HCT116 (cell line): ENCODE measurements around the gene CEP57. TPM values are rescaled to one million over a fixed set of nuclear protein-coding genes. Genes with fewer than 3 reads are reported as not detected.

Experiments
- ATAC-seq: fragments of 200-7000 bp; cut with Tn5 transposase; 2 replicates; pipeline ENCODE4 v1.9.1; 2020; ENCODE audit warnings: mild to moderate bottlenecking, moderate library complexity
- BruUV-seq: library from RNA; stranded (reverse); fragments of 400-500 nt; replicated peaks from 2 replicates; lab custom pipeline; 2021; lab: Mats Ljungman, UMichigan
- CTCF ChIA-PET: fragments of 300-600 bp; sonication (Branson Sonifier 250); formaldehyde crosslinking; loops from one replicate; lab custom pipeline; 2021; ENCODE audit warnings: antibody characterized with exemption; lab: Charles Lee
- POLR2A ChIA-PET: fragments of 300-600, 350-600 bp; sonication (Branson Sonifier 250); formaldehyde crosslinking; loops from one replicate; lab custom pipeline; 2021; ENCODE audit warnings: antibody characterized with exemption; lab: Charles Lee
- RAD21 ChIA-PET, 2 experiments: fragments of 300-600 bp; sonication (Branson Sonifier 250); formaldehyde crosslinking; loops; one replicate each; lab custom pipeline; 2023; ENCODE audit warnings: low total read pairs in 2 of 2; ENCODE audit not compliant: uncharacterized antibody in 2 of 2, unreplicated experiment in 2 of 2, low non-redundant PET in 1 of 2; lab: Charles Lee
- DNase-seq: peaks from one replicate; pipeline ENCODE4 v3.0.0-alpha.2; 2010; ENCODE audit warnings: low read depth, low spot score
- H2AFZ ChIP-seq: fragments of 200-600 bp; shearing (Covaris generic), sonication (generic); 2 replicates; pipeline ENCODE4 v1.6.1; 2017; ENCODE audit warnings: low read depth, mixed run types, mixed read lengths, antibody characterized with exemption, low read length; ENCODE audit not compliant: poor library complexity, severe bottlenecking
- H3K27ac ChIP-seq: 2 replicates; pipeline ENCODE4 v1.5.1; 2012; ENCODE audit warnings: low read depth, low read length
- H3K27me3 ChIP-seq: fragments of 200-600 bp; sonication (generic); 2 replicates; pipeline ENCODE4 v1.6.1; 2016; ENCODE audit warnings: mixed run types, low read length, mixed read lengths; ENCODE audit not compliant: insufficient read depth
- H3K36me3 ChIP-seq, 2 experiments: fragments of 200-500 bp in 1 of 2; fragments of 200-600 bp in 1 of 2; sonication (Bioruptor generic) in 1 of 2; sonication (generic) in 1 of 2; 2 replicates each; pipeline versions ENCODE4 v1.5.1 to v1.6.1; 2014 to 2016; ENCODE audit warnings: low read length in 2 of 2, inconsistent platforms in 1 of 2, mixed read lengths in 1 of 2, mixed run types in 1 of 2; ENCODE audit not compliant: insufficient read depth in 2 of 2, control insufficient read depth in 1 of 2
- H3K4me1 ChIP-seq, 2 experiments: fragments of 200-600 bp in 1 of 2; sonication (generic) in 1 of 2; 2 replicates each; pipeline versions ENCODE4 v1.5.1 to v1.6.1; 2012 to 2017; ENCODE audit warnings: low read length in 2 of 2, inconsistent platforms in 1 of 2, mild to moderate bottlenecking in 1 of 2, mixed read lengths in 1 of 2, mixed run types in 1 of 2, moderate library complexity in 1 of 2; ENCODE audit not compliant: insufficient read depth in 2 of 2, control insufficient read depth in 1 of 2
- H3K4me2 ChIP-seq: fragments of 200-600 bp; sonication (generic); 2 replicates; pipeline ENCODE4 v1.6.1; 2017; ENCODE audit warnings: mixed run types, low read length, mixed read lengths
- H3K4me3 ChIP-seq, 2 experiments: fragments of 200-600 bp in 1 of 2; sonication (generic) in 1 of 2; replicated peaks in 1 of 2; 2 replicates each; pipeline ENCODE4 v1.5.1; 2011 to 2016; ENCODE audit warnings: low read length in 2 of 2, control low read depth in 1 of 2, low read depth in 1 of 2, mild to moderate bottlenecking in 1 of 2, mixed read lengths in 1 of 2, mixed run types in 1 of 2
- H3K79me2 ChIP-seq: fragments of 200-600 bp; sonication (generic); 2 replicates; pipeline ENCODE4 v1.6.1; 2017; ENCODE audit warnings: mild to moderate bottlenecking, mixed run types, low read length, moderate library complexity, mixed read lengths; ENCODE audit not compliant: insufficient read depth
- H3K9ac ChIP-seq: fragments of 200-600 bp; sonication (generic); 2 replicates; pipeline ENCODE4 v1.6.1; 2016; ENCODE audit warnings: low read length, mixed read lengths
- H3K9me2 ChIP-seq: fragments of 200-600 bp; sonication (generic), shearing (Covaris generic); 2 replicates; pipeline ENCODE4 v1.6.1; 2017; ENCODE audit warnings: mixed run types, mild to moderate bottlenecking, moderate library complexity; ENCODE audit not compliant: insufficient read depth
- H3K9me3 ChIP-seq, 2 experiments: fragments of 200-500 bp in 1 of 2; fragments of 200-600 bp in 1 of 2; sonication (Bioruptor generic) in 1 of 2; sonication (generic) in 1 of 2; 2 replicates each; pipeline ENCODE4 v1.6.1; 2014 to 2017; ENCODE audit warnings: low read length in 2 of 2, mixed read lengths in 2 of 2, inconsistent platforms in 1 of 2, low read depth in 1 of 2, mild to moderate bottlenecking in 1 of 2, mixed run types in 1 of 2, moderate library complexity in 1 of 2; ENCODE audit not compliant: control insufficient read depth in 1 of 2, insufficient read depth in 1 of 2
- H4K20me1 ChIP-seq: fragments of 200-600 bp; sonication (generic), shearing (Covaris generic); 2 replicates; pipeline ENCODE4 v1.6.1; 2017; ENCODE audit warnings: mixed run types, mild to moderate bottlenecking, moderate library complexity; ENCODE audit not compliant: insufficient read depth
- CBX3 ChIP-seq: IDR thresholded peaks from 2 replicates; pipeline ENCODE4 v1.6.1; 2012; ENCODE audit warnings: low read depth
- CEBPB ChIP-seq: IDR thresholded peaks from 2 replicates; pipeline ENCODE4 v1.6.1; 2012; ENCODE audit warnings: low read depth
- ELF1 ChIP-seq: IDR thresholded peaks from 2 replicates; pipeline ENCODE4 v1.6.1; 2012; ENCODE audit warnings: low read depth, borderline replicate concordance
- EZH2 ChIP-seq: fragments of 200-600 bp; sonication (generic); IDR thresholded peaks from 2 replicates; pipeline ENCODE4 v1.6.1; 2017; ENCODE audit warnings: antibody characterized with exemption, mixed run types
- EZH2phosphoT487 ChIP-seq: fragments of 200-600 bp; IDR thresholded peaks from 2 replicates; pipeline ENCODE4 v1.6.1; 2018; ENCODE audit warnings: antibody characterized with exemption, borderline replicate concordance
- JUND ChIP-seq: IDR thresholded peaks from 2 replicates; pipeline ENCODE4 v1.6.1; 2012
- MAX ChIP-seq: IDR thresholded peaks from 2 replicates; pipeline ENCODE4 v1.6.1; 2012
- POLR2A ChIP-seq: IDR thresholded peaks from 2 replicates; pipeline ENCODE4 v1.7.0; 2011; ENCODE audit warnings: borderline replicate concordance; ENCODE audit not compliant: insufficient read depth, insufficient read length; ENCODE audit errors: extremely low read depth
- POLR2AphosphoS5 ChIP-seq: IDR thresholded peaks from 2 replicates; pipeline ENCODE4 v1.6.1; 2011; ENCODE audit warnings: mild to moderate bottlenecking, low read depth, low read length, moderate library complexity
- RAD21 ChIP-seq: IDR thresholded peaks from 2 replicates; pipeline ENCODE4 v1.6.1; 2012; ENCODE audit warnings: low read depth, mild to moderate bottlenecking
- SIN3A ChIP-seq: IDR thresholded peaks from 2 replicates; pipeline ENCODE4 v1.6.1; 2012; ENCODE audit warnings: low read depth
- SP1 ChIP-seq: IDR thresholded peaks from 2 replicates; pipeline ENCODE4 v1.6.1; 2012; ENCODE audit warnings: low read depth
- SRF ChIP-seq: IDR thresholded peaks from 2 replicates; pipeline ENCODE4 v1.6.1; 2012; ENCODE audit warnings: low read depth
- TCF7L2 ChIP-seq: IDR thresholded peaks from 2 replicates; pipeline ENCODE4 v1.7.0; 2011; ENCODE audit warnings: borderline replicate concordance, inconsistent platforms; ENCODE audit not compliant: insufficient read depth, insufficient read length; ENCODE audit errors: extremely low read depth
- YY1 ChIP-seq: IDR thresholded peaks from 2 replicates; pipeline ENCODE4 v1.6.1; 2011; ENCODE audit warnings: low read length, low read depth, moderate library complexity, mild to moderate bottlenecking; ENCODE audit not compliant: insufficient replicate concordance; ENCODE audit errors: extremely low read depth
- ZFX ChIP-seq: fragments of 450-650 bp; IDR thresholded peaks from 2 replicates; pipeline ENCODE4 v1.6.1; 2017
- ZNF274 ChIP-seq: fragments of 200-500 bp; sonication (Bioruptor generic); IDR thresholded peaks from 2 replicates; pipeline ENCODE4 v1.6.1; 2014; ENCODE audit warnings: mild to moderate bottlenecking, low read depth, low read length, inconsistent platforms
- intact Hi-C: fragments of 100-400 bp; cut with micrococcal nuclease; formaldehyde crosslinking; loops from 2 replicates; pipeline ENCODE4 v1.10.0; 2022
- total RNA-seq: library from RNA; stranded (reverse); gene quantifications from one replicate; pipeline ENCODE4 v1.2.1, GENCODE V29; 2021; ENCODE audit not compliant: unreplicated experiment
- TF ChIP-seq, protein P1 (sequence below): IDR thresholded peaks from 2 replicates; pipeline ENCODE4 v1.6.1; 2012

The CEP57 gene
- total RNA-seq, 1 experiment from 2014 or later: 43.3 TPM

- Histone ChIP-seq H3K4me1 (no peaks in the 10 kb centered on the region), H3K4me2 (no peak overlapping the region), H3K27ac (no peak overlapping the region), H3K36me3 (0 out of 4 replicates have a peak, but pooled peaks cover 0 to 6% of the 10 kb centered on the region in 2 experiments), H3K79me2 (peaks cover 27% of the 10 kb centered on the region), H2AFZ (no peak overlapping the region), H4K20me1 (no peaks in the 10 kb centered on the region; the same call in 1 of the 2 replicates), H3K9ac (no peak overlapping the region), H3K9me2 (no peaks in the 10 kb centered on the region), H3K4me3 (no peak overlapping the region), H3K9me3 (no peaks in the 10 kb centered on the region), H3K27me3 (no peaks in the 10 kb centered on the region)
- no TSS peak for BruUV-seq
- DNase-seq (no peak), ATAC-seq (no peak)
- POLR2A ChIA-PET: interaction anchor here (1.3 kb wide), 1 partner anchor 8 kb away, joined by 5 read pairs; the partner anchor contains the start of gene CEP57
- intact Hi-C loops: no loop called here
- CTCF ChIA-PET: no interaction called here
- TF ChIP-seq SIN3A: no peak
- no peak for TF ChIP-seq MAX
- TF ChIP-seq CEBPB: no peak
- no peak for TF ChIP-seq POLR2AphosphoS5
- no peak for TF ChIP-seq EZH2phosphoT487
- TF ChIP-seq ZNF274: no peak
- no peak for TF ChIP-seq YY1
- no peak for TF ChIP-seq CBX3
- TF ChIP-seq TCF7L2: no peak
- no peak for TF ChIP-seq POLR2A
- TF ChIP-seq RAD21: no peak
- no peak for TF ChIP-seq ELF1
- no peak for TF ChIP-seq SRF
- no peak for TF ChIP-seq SP1
- TF ChIP-seq, protein P1, sequence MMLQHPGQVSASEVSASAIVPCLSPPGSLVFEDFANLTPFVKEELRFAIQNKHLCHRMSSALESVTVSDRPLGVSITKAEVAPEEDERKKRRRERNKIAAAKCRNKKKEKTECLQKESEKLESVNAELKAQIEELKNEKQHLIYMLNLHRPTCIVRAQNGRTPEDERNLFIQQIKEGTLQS: no peak
- no peak for TF ChIP-seq ZFX
- TF ChIP-seq EZH2: no peak
- no peak for TF ChIP-seq JUND
- RAD21 ChIA-PET: no interaction called here
Measured at GRCh38 chr11:95799546-95799945, 9.2 kb downstream of the CEP57 start.
